Keratinocyte (primary cell): Measurements from ENCODE around the gene LRCOL1. TPM values are rescaled to one million over a fixed set of nuclear protein-coding genes. Genes with fewer than 3 reads are reported as not detected.

Source experiments
- DNase-seq: peaks from one replicate; pipeline ENCODE4 v3.0.0-alpha.2; 2011; ENCODE audit warnings: low read depth, missing footprints, low spot score
- FAIRE-seq: peaks from 2 replicates; lab custom pipeline; 2011; peaks lifted over from hg19 to GRCh38; lab: Jason Lieb, UNC
- H2AFZ ChIP-seq: 2 replicates; pipeline ENCODE4 v1.6.0; 2012; ENCODE audit warnings: low read length, control low read depth, inconsistent platforms; ENCODE audit not compliant: control insufficient read depth
- H3K27ac ChIP-seq: 2 replicates; pipeline ENCODE4 v1.5.1; 2011; ENCODE audit warnings: low read length; ENCODE audit not compliant: control insufficient read depth, insufficient read depth
- H3K27me3 ChIP-seq: 3 replicates; pipeline ENCODE4 v1.6.0; 2011; ENCODE audit warnings: low read length; ENCODE audit not compliant: control insufficient read depth, insufficient read depth; ENCODE audit errors: extremely low read depth
- H3K36me3 ChIP-seq, 2 experiments: 2 replicates in 1 of 2; 3 replicates in 1 of 2; pipeline ENCODE4 v1.5.1; 2011; ENCODE audit warnings: low read length in 2 of 2, mild to moderate bottlenecking in 1 of 2; ENCODE audit not compliant: control insufficient read depth in 2 of 2, insufficient read depth in 2 of 2; ENCODE audit errors: extremely low read depth in 1 of 2
- H3K4me1 ChIP-seq: 3 replicates; pipeline ENCODE4 v1.5.1; 2011; ENCODE audit warnings: low read length; ENCODE audit not compliant: control insufficient read depth, insufficient read depth; ENCODE audit errors: extremely low read depth
- H3K4me2 ChIP-seq: 3 replicates; pipeline ENCODE4 v1.6.0; 2011; ENCODE audit warnings: low read depth, low read length; ENCODE audit not compliant: control insufficient read depth, insufficient read depth; ENCODE audit errors: extremely low read depth
- H3K4me3 ChIP-seq, 3 experiments: fragments of 200-600 bp in 1 of 3; sonication (generic) in 1 of 3; 2 replicates in 2 of 3; 3 replicates in 1 of 3; pipeline ENCODE4 v1.5.1; 2011 to 2016; ENCODE audit warnings: low read length in 3 of 3, mild to moderate bottlenecking in 3 of 3, control low read depth in 2 of 3, inconsistent platforms in 1 of 3, low read depth in 1 of 3, mixed read lengths in 1 of 3, mixed run types in 1 of 3, moderate library complexity in 1 of 3; ENCODE audit not compliant: control insufficient read depth in 2 of 3, insufficient read depth in 2 of 3; ENCODE audit errors: extremely low read depth in 1 of 3
- H3K79me2 ChIP-seq: 2 replicates; pipeline ENCODE4 v1.6.0; 2012; ENCODE audit warnings: low read length; ENCODE audit not compliant: control insufficient read depth, insufficient read depth
- H3K9ac ChIP-seq: 3 replicates; pipeline ENCODE4 v1.6.0; 2011; ENCODE audit warnings: low read length; ENCODE audit not compliant: control insufficient read depth, insufficient read depth; ENCODE audit errors: extremely low read depth
- H3K9me1 ChIP-seq: 3 replicates; pipeline ENCODE4 v1.6.0; 2011; ENCODE audit warnings: low read length; ENCODE audit not compliant: control insufficient read depth, insufficient read depth; ENCODE audit errors: extremely low read depth
- H3K9me3 ChIP-seq: 2 replicates; pipeline ENCODE4 v1.5.1; 2012; ENCODE audit warnings: low read depth, low read length; ENCODE audit not compliant: control insufficient read depth
- H4K20me1 ChIP-seq: 3 replicates; pipeline ENCODE4 v1.6.0; 2011; ENCODE audit warnings: low read length; ENCODE audit not compliant: control insufficient read depth, insufficient read depth; ENCODE audit errors: extremely low read depth
- CTCF ChIP-seq, 3 experiments: IDR thresholded peaks in 1 of 3; conservative IDR thresholded peaks in 1 of 3; optimal IDR thresholded peaks in 1 of 3; 2 replicates in 2 of 3; 3 replicates in 1 of 3; pipeline versions ENCODE3 to v1.5.1; 2011; ENCODE audit warnings: low read length in 3 of 3, mild to moderate bottlenecking in 3 of 3, moderate library complexity in 2 of 3, control low read depth in 1 of 3, inconsistent platforms in 1 of 3; ENCODE audit not compliant: insufficient read depth in 2 of 3; ENCODE audit errors: extremely low read depth in 1 of 3
- EZH2 ChIP-seq: IDR thresholded peaks from one replicate; pipeline ENCODE4 v1.6.1; 2012; ENCODE audit warnings: inconsistent platforms, mild to moderate bottlenecking, low read length, moderate library complexity
- dilution Hi-C: fragments of 300-500 bp; cut with MboI; formaldehyde crosslinking; loops from one replicate; pipeline ENCODE4 v1.7.0; 2020; ENCODE audit warnings: low sequenced_read_pairs; ENCODE audit not compliant: extremely low pct_ligation_motif_present
- polyA plus RNA-seq, 5 experiments: library from polyadenylated mRNA; depleted of rRNA in 3 of 5; stranded (reverse) in 3 of 5; stranded (forward) in 1 of 5; unstranded in 1 of 5; fragments of >200 nt; gene quantifications; 1 replicate in 1 of 5; 2 replicates in 3 of 5; 3 replicates in 1 of 5; pipeline versions ENCODE4 v1.2.1 to v1.2.3, GENCODE V29; 2011 to 2012; ENCODE audit warnings: missing spikeins in 2 of 5, low read depth in 1 of 5, low replicate concordance in 1 of 5

LRCOL1 gene
- polyA plus RNA-seq, 1 donor (not counting 4 experiments of a cell fraction or from before 2014, with no cell fraction given): not detected

- peak overlapping the region in 2 of 3 experiments; percentile 20 to 52 for H3K4me3 ChIP-seq
These were observed 12.8 kb downstream of the LRCOL1 start for GRCh38 chr12:132597333-132598316.

GRCh38 chr12:132596016-132596415 lies 14.4 kb downstream of the LRCOL1 start:
- dilution Hi-C loops: no loop called here
- Histone ChIP-seq H3K4me2 (no peak overlapping the region), H2AFZ (no peak overlapping the region), H3K36me3 (no peaks in the 10 kb centered on the region), H3K79me2 (no peaks in the 10 kb centered on the region), H4K20me1 (no peaks in the 10 kb centered on the region), H3K27me3 (peaks cover 28% of the 10 kb centered on the region), H3K9ac (no peak overlapping the region), H3K9me1 (no peaks in the 10 kb centered on the region), H3K4me1 (peaks cover 7% of the 10 kb centered on the region), H3K27ac (no peak overlapping the region), H3K4me3 (no peak overlapping the region), H3K9me3 (no peaks in the 10 kb centered on the region)
- TF ChIP-seq EZH2: no peak
- TF ChIP-seq CTCF (optimal IDR thresholded peaks at IDR 0.05 in 1 of 3, IDR thresholded peaks at IDR 0.05 in 1 of 3, conservative IDR thresholded peaks at IDR 0.05 in 1 of 3; ENCODE audit: extremely low read depth in 1 of 3, insufficient read depth in 2 of 3, low read length in 3 of 3): no peak
- DNase-seq: no peak
- FAIRE-seq: no peak

More at GRCh38 chr12:132597333-132598316, 12.8 kb downstream of the LRCOL1 start:
- Histone ChIP-seq H3K27me3 (peaks cover 40% of the 10 kb centered on the region), H3K9me3 (no peaks in the 10 kb centered on the region), H3K36me3 (no peaks in the 10 kb centered on the region), H3K4me2 (peak overlapping the region; percentile 51), H3K79me2 (no peaks in the 10 kb centered on the region), H2AFZ (peak overlapping the region; percentile 33), H3K9me1 (no peaks in the 10 kb centered on the region), H3K9ac (no peak overlapping the region), H3K27ac (no peak overlapping the region), H4K20me1 (no peaks in the 10 kb centered on the region), H3K4me1 (peaks cover 7% of the 10 kb centered on the region)
- TF ChIP-seq EZH2 (no peak), CTCF (optimal IDR thresholded peaks at IDR 0.05 in 1 of 3, IDR thresholded peaks at IDR 0.05 in 1 of 3, conservative IDR thresholded peaks at IDR 0.05 in 1 of 3; ENCODE audit: extremely low read depth in 1 of 3, insufficient read depth in 2 of 3, low read length in 3 of 3) (no peak)
- DNase-seq (no peak), FAIRE-seq (no peak)
- dilution Hi-C loops: no loop called here
